SK-N-MC (cell line): ENCODE data around the gene LPAR1.

ENCODE experiments used
- DNase-seq: peaks from one replicate; pipeline ENCODE4 v3.0.0-alpha.2; 2011; ENCODE audit warnings: low read depth, low spot score
- H3K27ac ChIP-seq: fragments of 200-600 bp; sonication (generic); 2 replicates; pipeline ENCODE4 v1.5.1; 2016; ENCODE audit warnings: mixed run types
- H3K36me3 ChIP-seq: fragments of 200-600 bp; sonication (generic); 2 replicates; pipeline ENCODE4 v1.6.1; 2017; ENCODE audit warnings: antibody characterized with exemption, low read length, mixed read lengths; ENCODE audit not compliant: insufficient read depth
- H3K4me3 ChIP-seq: fragments of 200-600 bp; sonication (generic); 2 replicates; pipeline ENCODE4 v1.5.1; 2016
- H3K9ac ChIP-seq: fragments of 200-600 bp; sonication (generic); 2 replicates; pipeline ENCODE4 v1.8.0; 2017; ENCODE audit warnings: mixed run types, mixed read lengths; ENCODE audit not compliant: insufficient read length
- H3K9me3 ChIP-seq: fragments of 200-600 bp; sonication (generic); 2 replicates; pipeline ENCODE4 v1.6.1; 2017; ENCODE audit warnings: low read depth, mild to moderate bottlenecking, antibody characterized with exemption, low read length, moderate library complexity, mixed read lengths
- EZH2 ChIP-seq: fragments of 200-600 bp; sonication (generic); IDR thresholded peaks from one replicate; pipeline ENCODE4 v1.6.1; 2017; ENCODE audit warnings: antibody characterized with exemption
- FOXP2 ChIP-seq: optimal IDR thresholded peaks from 2 replicates; pipeline ENCODE3; 2011; ENCODE audit warnings: mild to moderate bottlenecking, moderate library complexity; ENCODE audit not compliant: insufficient read depth; ENCODE audit errors: extremely low read length, control extremely low read depth
- POLR2AphosphoS5 ChIP-seq: IDR thresholded peaks from 2 replicates; pipeline ENCODE4 v1.6.1; 2012; ENCODE audit warnings: mild to moderate bottlenecking, low read depth, low read length, borderline replicate concordance

The LPAR1 gene

GRCh38 chr9:111034170-111034897 lies 3.9 kb downstream of the LPAR1 start:
- Histone ChIP-seq H3K9ac (no peak overlapping the region), H3K9me3 (no peaks in the 10 kb centered on the region), H3K27ac (no peak overlapping the region), H3K36me3 (peaks cover 10% of the 10 kb centered on the region), H3K4me3 (peak overlapping the region; percentile 9; the same call in 1 of the 2 replicates)
- DNase-seq, result no peak
- TF ChIP-seq FOXP2, result no peak
- no peak for TF ChIP-seq POLR2AphosphoS5
- TF ChIP-seq EZH2, result no peak

- no peaks in the 10 kb centered on the region for H3K9me3 ChIP-seq
- no peak overlapping the region for H3K27ac ChIP-seq
- peaks cover 12% of the 10 kb centered on the region for H3K36me3 ChIP-seq
- H3K4me3 ChIP-seq, result no peak overlapping the region
- no peak for DNase-seq
- TF ChIP-seq POLR2AphosphoS5, result no peak
- no peak for TF ChIP-seq FOXP2
- TF ChIP-seq EZH2, result no peak
- no peak overlapping the region for H3K9ac ChIP-seq
Observed at GRCh38 chr9:111030492-111030891, 7.8 kb downstream of the LPAR1 start.

GRCh38 chr9:111029260-111029659 lies 9.0 kb downstream of the LPAR1 start:
- no peak for TF ChIP-seq POLR2AphosphoS5
- TF ChIP-seq EZH2, result no peak
- TF ChIP-seq FOXP2, result no peak
- H3K36me3 ChIP-seq, result peaks cover 12% of the 10 kb centered on the region
- no peak overlapping the region for H3K9ac ChIP-seq
- H3K4me3 ChIP-seq, result peak overlapping the region; percentile 25; the same call in 1 of the 2 replicates
- no peak for DNase-seq
- no peaks in the 10 kb centered on the region for H3K9me3 ChIP-seq
- peak overlapping the region; percentile 79 for H3K27ac ChIP-seq

GRCh38 chr9:111027798-111028197 lies 10.5 kb downstream of the LPAR1 start:
- DNase-seq, result no peak
- H3K36me3 ChIP-seq, result peaks cover 12% of the 10 kb centered on the region
- H3K9ac ChIP-seq, result no peak overlapping the region
- no peak overlapping the region for H3K27ac ChIP-seq
- no peaks in the 10 kb centered on the region for H3K9me3 ChIP-seq
- no peak for TF ChIP-seq EZH2
- no peak for TF ChIP-seq FOXP2
- no peak for TF ChIP-seq POLR2AphosphoS5
- H3K4me3 ChIP-seq, result no peak overlapping the region

- peaks cover 2% of the 10 kb centered on the region; the same call in 1 of the 2 replicates for H3K36me3 ChIP-seq
- H3K4me3 ChIP-seq, result no peak overlapping the region
- TF ChIP-seq FOXP2 (no peak), POLR2AphosphoS5 (no peak; the same call in 1 of the 2 replicates), EZH2 (no peak)
- no peak overlapping the region for H3K9ac ChIP-seq
- H3K27ac ChIP-seq, result peak overlapping the region; percentile 78
- DNase-seq, result no peak
- H3K9me3 ChIP-seq, result no peaks in the 10 kb centered on the region
Observed at GRCh38 chr9:111023128-111023527, 15.1 kb downstream of the LPAR1 start.

GRCh38 chr9:111020594-111020993 lies 17.7 kb downstream of the LPAR1 start:
- H3K9ac ChIP-seq, result no peak overlapping the region

GRCh38 chr9:111016426-111017045 lies 21.7 kb downstream of the LPAR1 start:
- no peak for TF ChIP-seq EZH2
- TF ChIP-seq POLR2AphosphoS5, result no peak
- TF ChIP-seq FOXP2, result no peak
- Histone ChIP-seq H3K36me3 (no peaks in the 10 kb centered on the region), H3K9ac (no peak overlapping the region), H3K4me3 (no peak overlapping the region), H3K27ac (no peak overlapping the region), H3K9me3 (no peaks in the 10 kb centered on the region)
- no peak for DNase-seq

More at GRCh38 chr9:111020594-111020993, 17.7 kb downstream of the LPAR1 start:
- no peak overlapping the region for H3K27ac ChIP-seq
- TF ChIP-seq EZH2 (no peak), POLR2AphosphoS5 (no peak), FOXP2 (no peak)
- no peak for DNase-seq
- H3K4me3 ChIP-seq, result no peak overlapping the region
- H3K9me3 ChIP-seq, result no peaks in the 10 kb centered on the region
- H3K36me3 ChIP-seq, result no peaks in the 10 kb centered on the region

GRCh38 chr9:111016016-111016415 lies 22.3 kb downstream of the LPAR1 start:
- Histone ChIP-seq H3K27ac (no peak overlapping the region), H3K36me3 (no peaks in the 10 kb centered on the region), H3K4me3 (no peak overlapping the region), H3K9ac (no peak overlapping the region), H3K9me3 (no peaks in the 10 kb centered on the region)
- TF ChIP-seq FOXP2 (no peak), POLR2AphosphoS5 (no peak), EZH2 (no peak)
- DNase-seq, result no peak
